ENCODE measurements around the gene SMC3. TPM values are rescaled to one million over a fixed set of nuclear protein-coding genes. Genes with fewer than 3 reads are reported as not detected.

The SMC3 gene
- total RNA-seq, 3 donors from 2014 or later (not counting 1 experiment from before 2014, with no cell fraction given), result 36.6 to 38.5 (median 37.8) TPM

DNA sequence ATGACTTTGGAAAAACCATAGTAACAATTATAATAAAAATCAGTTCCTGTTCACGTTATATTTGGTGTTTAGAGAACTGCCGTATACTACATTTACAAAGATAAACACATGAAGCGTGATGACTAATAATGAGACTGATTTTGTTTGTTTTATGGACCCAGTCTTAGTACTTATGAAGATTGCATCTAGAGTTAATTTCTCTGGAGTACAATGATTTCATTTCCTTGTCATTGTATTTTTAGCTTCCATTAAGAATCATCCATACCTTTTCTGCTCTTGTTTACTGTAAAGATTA is 79.6 kb downstream of the SMC3 start:
- H3K9me3 Mint-ChIP-seq, result no peaks in the 10 kb centered on the region

DNA sequence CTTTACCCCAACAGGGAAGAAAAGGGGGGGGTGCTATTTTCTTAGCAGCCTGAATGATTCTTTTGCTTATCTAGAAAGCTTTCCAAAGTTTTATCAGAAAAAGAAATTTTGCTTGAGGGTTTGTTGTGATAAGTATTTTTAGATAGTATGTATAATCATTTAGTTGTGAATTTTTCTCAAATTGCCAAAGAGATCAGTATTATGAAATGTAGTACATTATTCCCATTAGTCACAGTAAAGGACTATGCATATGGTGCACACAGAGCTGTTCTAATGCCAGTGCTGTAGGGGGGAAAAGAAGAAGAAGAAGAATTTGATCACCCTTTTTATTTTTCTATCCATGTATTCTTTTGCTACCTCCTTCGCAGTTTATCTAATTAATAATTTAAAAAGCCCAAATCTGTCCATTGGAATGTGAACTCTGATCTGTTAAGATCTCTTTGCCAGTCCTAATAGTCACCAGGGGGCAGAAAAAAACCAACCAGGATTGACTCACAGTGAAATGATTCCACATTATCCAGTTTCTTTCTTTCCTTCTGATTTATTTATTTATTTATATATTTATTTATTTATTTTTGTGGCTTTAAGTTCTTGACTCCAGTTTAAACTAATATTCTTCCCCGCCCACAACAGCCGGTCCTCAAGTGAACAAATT is 81.3 kb downstream of the SMC3 start:
- H3K27ac Mint-ChIP-seq, result no peak overlapping the region
- Histone ChIP-seq H3K9me3 (ENCODE audit: control insufficient read depth, insufficient read depth, low read length) (no peaks in the 10 kb centered on the region), H3K27ac (ENCODE audit: low read length) (no peak overlapping the region), H3K36me3 (ENCODE audit: control insufficient read depth, insufficient read depth, low read length) (no peaks in the 10 kb centered on the region), H3K4me1 (ENCODE audit: control insufficient read depth, insufficient read depth, low read length) (peaks cover 4% of the 10 kb centered on the region), H3K27me3 (ENCODE audit: control insufficient read depth, insufficient read depth, low read length) (peaks cover 12% of the 10 kb centered on the region), H3K4me3 (ENCODE audit: low read length) (no peak overlapping the region)
- no peaks in the 10 kb centered on the region for H3K9me3 Mint-ChIP-seq
- H3K36me3 Mint-ChIP-seq, result no peaks in the 10 kb centered on the region
- H3K4me1 Mint-ChIP-seq, result peaks cover 0 to 15% of the 10 kb centered on the region in 2 donors
- no peak for DNase-seq
- WGBS (ENCODE audit: insufficient coverage), result 100% methylated on average over 1 of the region's 3 CpGs
- intact Hi-C loops (cut with micrococcal nuclease), result no loop called here
- H3K27me3 Mint-ChIP-seq (ENCODE audit: low read depth in 2 of 2), result peaks cover 43 to 67% of the 10 kb centered on the region in 2 donors
- TF ChIP-seq, protein P1, sequence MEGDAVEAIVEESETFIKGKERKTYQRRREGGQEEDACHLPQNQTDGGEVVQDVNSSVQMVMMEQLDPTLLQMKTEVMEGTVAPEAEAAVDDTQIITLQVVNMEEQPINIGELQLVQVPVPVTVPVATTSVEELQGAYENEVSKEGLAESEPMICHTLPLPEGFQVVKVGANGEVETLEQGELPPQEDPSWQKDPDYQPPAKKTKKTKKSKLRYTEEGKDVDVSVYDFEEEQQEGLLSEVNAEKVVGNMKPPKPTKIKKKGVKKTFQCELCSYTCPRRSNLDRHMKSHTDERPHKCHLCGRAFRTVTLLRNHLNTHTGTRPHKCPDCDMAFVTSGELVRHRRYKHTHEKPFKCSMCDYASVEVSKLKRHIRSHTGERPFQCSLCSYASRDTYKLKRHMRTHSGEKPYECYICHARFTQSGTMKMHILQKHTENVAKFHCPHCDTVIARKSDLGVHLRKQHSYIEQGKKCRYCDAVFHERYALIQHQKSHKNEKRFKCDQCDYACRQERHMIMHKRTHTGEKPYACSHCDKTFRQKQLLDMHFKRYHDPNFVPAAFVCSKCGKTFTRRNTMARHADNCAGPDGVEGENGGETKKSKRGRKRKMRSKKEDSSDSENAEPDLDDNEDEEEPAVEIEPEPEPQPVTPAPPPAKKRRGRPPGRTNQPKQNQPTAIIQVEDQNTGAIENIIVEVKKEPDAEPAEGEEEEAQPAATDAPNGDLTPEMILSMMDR (IDR thresholded peaks at IDR 0.05), result no peak
- no peak overlapping the region for H3K4me3 Mint-ChIP-seq
- ATAC-seq, result no peak

More for the DNA sequence above, 79.6 kb downstream of the SMC3 start:
- intact Hi-C loops (cut with micrococcal nuclease), result no loop called here
- Histone ChIP-seq H3K27me3 (ENCODE audit: control insufficient read depth, insufficient read depth, low read length) (peaks cover 25% of the 10 kb centered on the region), H3K27ac (ENCODE audit: low read length) (no peak overlapping the region), H3K9me3 (ENCODE audit: control insufficient read depth, insufficient read depth, low read length) (no peaks in the 10 kb centered on the region), H3K4me1 (ENCODE audit: control insufficient read depth, insufficient read depth, low read length) (peaks cover 12% of the 10 kb centered on the region), H3K4me3 (ENCODE audit: low read length) (no peak overlapping the region), H3K36me3 (ENCODE audit: control insufficient read depth, insufficient read depth, low read length) (no peaks in the 10 kb centered on the region)
- ATAC-seq (no peak), DNase-seq (no peak)
- WGBS (ENCODE audit: insufficient coverage), result no CpG with 5 or more reads among the region's 3 CpGs
- TF ChIP-seq, protein P1 (IDR thresholded peaks at IDR 0.05), result no peak
- Mint-ChIP-seq H3K27me3 (ENCODE audit: low read depth in 2 of 2) (peaks cover 53 to 72% of the 10 kb centered on the region in 2 donors), H3K4me1 (peaks cover 12 to 27% of the 10 kb centered on the region in 2 donors), H3K4me3 (no peak overlapping the region), H3K36me3 (peaks cover 7% of the 10 kb centered on the region), H3K27ac (no peak overlapping the region)

DNA sequence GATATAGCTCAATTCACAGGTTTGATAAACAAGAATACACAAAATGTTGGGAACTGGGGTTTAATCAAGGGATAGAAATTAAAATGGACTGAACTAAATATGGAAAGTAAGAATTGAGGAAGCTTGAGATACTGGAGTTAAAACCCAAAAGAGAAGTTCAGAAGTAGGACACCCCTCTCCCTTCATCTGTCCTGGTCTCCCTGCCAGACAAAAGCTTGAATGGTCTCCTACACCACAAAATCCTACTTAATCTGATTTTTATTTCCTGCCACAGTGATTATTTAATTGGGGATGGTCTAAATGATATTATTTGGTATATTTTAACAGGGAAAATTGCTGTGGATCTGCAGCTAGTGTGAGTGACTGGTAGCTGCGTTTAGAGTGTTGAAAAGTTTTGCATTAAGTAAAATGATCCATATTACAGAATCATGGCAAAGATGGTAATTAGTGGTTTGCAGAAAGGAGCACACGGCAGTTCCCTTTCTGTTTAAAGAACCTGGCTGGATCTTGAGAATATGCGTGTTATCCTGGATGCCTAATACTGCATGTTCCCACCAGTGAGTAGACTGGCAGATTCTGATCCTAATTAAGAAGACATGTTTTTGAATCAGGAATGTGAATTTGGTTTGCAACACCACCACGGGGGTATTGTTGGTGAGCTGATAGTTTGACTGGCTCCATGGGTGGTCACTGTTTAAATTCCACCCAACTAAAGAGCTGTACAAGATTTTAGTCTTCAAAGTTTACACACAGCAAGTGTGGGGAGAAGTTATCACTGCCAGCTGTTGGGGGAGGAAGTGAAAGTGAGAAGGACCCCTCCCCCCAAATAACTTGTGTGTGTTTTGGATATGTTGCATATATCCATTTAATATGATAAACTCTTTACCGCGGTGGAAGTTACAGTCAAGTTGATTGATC is 82.1 kb downstream of the SMC3 start:
- peaks cover 4% of the 10 kb centered on the region for H3K4me1 ChIP-seq (ENCODE audit: control insufficient read depth, insufficient read depth, low read length)
- peaks cover 42 to 65% of the 10 kb centered on the region in 2 donors for H3K27me3 Mint-ChIP-seq (ENCODE audit: low read depth in 2 of 2)
- no peak overlapping the region for H3K4me3 ChIP-seq (ENCODE audit: low read length)
- no peaks in the 10 kb centered on the region for H3K9me3 Mint-ChIP-seq
- H3K27me3 ChIP-seq (ENCODE audit: control insufficient read depth, insufficient read depth, low read length), result peaks cover 12% of the 10 kb centered on the region
- no peaks in the 10 kb centered on the region for H3K36me3 ChIP-seq (ENCODE audit: control insufficient read depth, insufficient read depth, low read length)
- intact Hi-C loops (cut with micrococcal nuclease), result no loop called here
- no peak for ATAC-seq
- H3K4me1 Mint-ChIP-seq, result peaks cover 0 to 15% of the 10 kb centered on the region in 2 donors
- H3K27ac ChIP-seq (ENCODE audit: low read length), result no peak overlapping the region
- H3K36me3 Mint-ChIP-seq, result no peaks in the 10 kb centered on the region
- no peak overlapping the region for H3K27ac Mint-ChIP-seq
- H3K4me3 Mint-ChIP-seq, result no peak overlapping the region
- 72% methylated on average over 4 of the region's 6 CpGs for WGBS (ENCODE audit: insufficient coverage)
- no peaks in the 10 kb centered on the region for H3K9me3 ChIP-seq (ENCODE audit: control insufficient read depth, insufficient read depth, low read length)
- TF ChIP-seq, protein P1 (IDR thresholded peaks at IDR 0.05), result no peak
- no peak for DNase-seq

Measured in natural killer cell (primary cell).